ENCODE measurements around the gene OR51L1.

- TF ChIP-seq CTCF (IDR thresholded peaks at IDR 0.05) (no peak), POLR2AphosphoS5 (IDR thresholded peaks at IDR 0.05) (no peak)
Observed at GRCh38 chr11:5021996-5022395, 27.3 kb downstream of the OR51L1 start.

All from prostate gland (tissue), 2 donors.